HFFc6 (cell line): ENCODE data around the gene CMIP. TPM values are rescaled to one million over a fixed set of nuclear protein-coding genes. Genes with fewer than 3 reads are reported as not detected.
A peak's percentile ranks its signal among the peaks of the same experiment; 100 is the strongest.

Experiments
- DNase-seq: peaks from one replicate; pipeline ENCODE4 v3.0.0-alpha.2; 2018
- H3K27ac Mint-ChIP-seq: 2 replicates; pipeline ENCODE4 v1.8.0; 2020; ENCODE audit warnings: mild to moderate bottlenecking, mixed read lengths
- H3K27me3 Mint-ChIP-seq: 2 replicates; pipeline ENCODE4 v1.8.0; 2021; ENCODE audit warnings: mild to moderate bottlenecking, moderate library complexity, mixed read lengths; ENCODE audit not compliant: insufficient read depth
- H3K36me3 Mint-ChIP-seq: 2 replicates; pipeline ENCODE4 v1.8.0; 2021; ENCODE audit warnings: low read depth, mixed read lengths
- H3K4me1 Mint-ChIP-seq: 2 replicates; pipeline ENCODE4 v1.8.0; 2020; ENCODE audit warnings: low read depth, mixed read lengths
- H3K4me3 Mint-ChIP-seq: 2 replicates; pipeline ENCODE4 v1.8.0; 2020; ENCODE audit warnings: mild to moderate bottlenecking, moderate library complexity, mixed read lengths
- H3K9me3 Mint-ChIP-seq: 2 replicates; pipeline ENCODE4 v1.8.0; 2020; ENCODE audit warnings: mild to moderate bottlenecking, mixed read lengths
- total RNA-seq, 6 experiments: library from RNA; stranded (reverse); fragmentation: NEBNext Ultra II Directional; extraction: Animal tissue kit (Norgen Biotek cat#: 25700); gene quantifications; 2 replicates in 1 of 6; 3 replicates in 5 of 6; pipeline ENCODE4 v1.2.3, GENCODE V29; 2021
- TF ChIP-seq, protein P1 (sequence below): fragments of 200-600 bp; sonication (generic); IDR thresholded peaks from 2 replicates; pipeline ENCODE4 v1.5.0; 2021; ENCODE audit warnings: antibody characterized with exemption, mild to moderate bottlenecking

Gene CMIP
- total RNA-seq, 6 experiments from 2014 or later, result 35.9 to 48.0 (median 43.5) TPM

DNA sequence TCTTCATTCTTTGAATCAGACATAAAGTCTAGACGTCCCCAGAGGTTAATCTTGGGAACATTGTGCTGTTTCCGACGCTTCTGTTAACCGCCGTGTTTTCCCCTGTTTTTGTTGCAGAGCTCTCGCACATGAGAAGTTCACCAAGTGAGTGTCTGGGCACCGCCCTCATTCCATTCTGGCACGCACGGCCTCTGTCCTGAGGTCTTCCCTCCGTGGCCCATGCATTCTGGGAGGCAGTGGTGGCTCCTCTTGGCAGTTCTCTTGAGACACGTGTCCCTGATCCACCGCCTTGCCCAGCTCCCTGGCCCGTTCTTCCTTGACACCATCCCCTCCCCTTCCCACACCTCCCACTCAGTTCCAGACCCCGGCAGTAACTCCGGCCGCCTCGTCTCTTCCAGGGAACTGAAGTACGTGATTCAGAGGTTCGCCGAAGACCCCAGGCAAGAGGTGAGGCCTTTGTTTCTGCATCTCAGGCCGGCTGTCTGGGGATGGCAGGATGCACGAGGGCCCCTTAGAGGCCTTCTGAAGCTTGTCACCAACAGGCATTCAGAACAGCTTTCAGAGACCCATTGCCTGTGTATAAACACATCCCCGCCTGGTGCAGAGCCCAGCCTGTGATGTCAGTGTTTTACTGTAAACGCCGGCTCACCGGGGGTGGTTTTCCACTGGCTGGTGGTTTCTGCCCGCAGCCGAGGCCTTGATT lies 248.6 kb downstream of the CMIP start:
- TF ChIP-seq, protein P1, sequence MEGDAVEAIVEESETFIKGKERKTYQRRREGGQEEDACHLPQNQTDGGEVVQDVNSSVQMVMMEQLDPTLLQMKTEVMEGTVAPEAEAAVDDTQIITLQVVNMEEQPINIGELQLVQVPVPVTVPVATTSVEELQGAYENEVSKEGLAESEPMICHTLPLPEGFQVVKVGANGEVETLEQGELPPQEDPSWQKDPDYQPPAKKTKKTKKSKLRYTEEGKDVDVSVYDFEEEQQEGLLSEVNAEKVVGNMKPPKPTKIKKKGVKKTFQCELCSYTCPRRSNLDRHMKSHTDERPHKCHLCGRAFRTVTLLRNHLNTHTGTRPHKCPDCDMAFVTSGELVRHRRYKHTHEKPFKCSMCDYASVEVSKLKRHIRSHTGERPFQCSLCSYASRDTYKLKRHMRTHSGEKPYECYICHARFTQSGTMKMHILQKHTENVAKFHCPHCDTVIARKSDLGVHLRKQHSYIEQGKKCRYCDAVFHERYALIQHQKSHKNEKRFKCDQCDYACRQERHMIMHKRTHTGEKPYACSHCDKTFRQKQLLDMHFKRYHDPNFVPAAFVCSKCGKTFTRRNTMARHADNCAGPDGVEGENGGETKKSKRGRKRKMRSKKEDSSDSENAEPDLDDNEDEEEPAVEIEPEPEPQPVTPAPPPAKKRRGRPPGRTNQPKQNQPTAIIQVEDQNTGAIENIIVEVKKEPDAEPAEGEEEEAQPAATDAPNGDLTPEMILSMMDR, result no peak

DNA sequence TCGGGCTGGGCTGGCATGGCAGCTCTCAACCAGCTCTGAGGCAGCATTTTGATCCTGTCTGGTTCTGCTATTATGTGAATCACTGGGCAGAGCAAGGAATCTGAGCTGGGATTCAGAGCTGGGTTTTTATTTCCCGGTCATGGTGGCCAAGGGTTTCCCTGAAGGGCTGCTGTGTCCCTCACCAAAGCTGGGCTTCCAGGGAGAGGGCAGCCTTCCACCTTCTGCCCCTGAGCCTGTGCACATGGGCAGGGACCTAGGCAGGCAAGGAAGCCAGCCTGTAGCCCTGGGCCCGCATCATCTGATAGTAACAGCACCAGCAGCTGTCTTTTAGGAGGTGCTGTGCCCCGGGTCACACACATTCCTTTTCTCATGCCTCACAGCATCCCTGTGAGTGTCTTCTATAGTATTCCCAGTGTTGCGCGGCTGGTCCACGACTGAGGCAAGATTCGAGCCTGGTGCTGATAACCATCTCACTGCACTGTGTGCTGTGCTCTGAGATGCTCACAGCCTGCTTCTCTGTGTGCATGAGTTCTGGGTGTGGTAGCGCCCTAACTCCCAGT lies 249.2 kb downstream of the CMIP start:
- peak overlapping the region; percentile 81 for H3K27ac Mint-ChIP-seq
- H3K4me3 Mint-ChIP-seq, result no peak overlapping the region
- H3K4me1 Mint-ChIP-seq, result peaks cover 40% of the 10 kb centered on the region
- TF ChIP-seq, protein P1, result no peak
- peaks cover 2% of the 10 kb centered on the region; the same call in 1 of the 2 replicates for H3K27me3 Mint-ChIP-seq
- peaks cover 16% of the 10 kb centered on the region; the same call in 1 of the 2 replicates for H3K36me3 Mint-ChIP-seq
- DNase-seq, result peak; percentile 21
- no peaks in the 10 kb centered on the region for H3K9me3 Mint-ChIP-seq

More for the DNA sequence above, 248.6 kb downstream of the CMIP start:
- Mint-ChIP-seq H3K4me1 (peaks cover 40% of the 10 kb centered on the region), H3K9me3 (no peaks in the 10 kb centered on the region), H3K36me3 (peaks cover 16% of the 10 kb centered on the region; the same call in 1 of the 2 replicates), H3K4me3 (peak overlapping the region; percentile 51), H3K27ac (peak overlapping the region; percentile 81), H3K27me3 (peaks cover 2% of the 10 kb centered on the region; the same call in 1 of the 2 replicates)
- DNase-seq, result peak; percentile 20

DNA sequence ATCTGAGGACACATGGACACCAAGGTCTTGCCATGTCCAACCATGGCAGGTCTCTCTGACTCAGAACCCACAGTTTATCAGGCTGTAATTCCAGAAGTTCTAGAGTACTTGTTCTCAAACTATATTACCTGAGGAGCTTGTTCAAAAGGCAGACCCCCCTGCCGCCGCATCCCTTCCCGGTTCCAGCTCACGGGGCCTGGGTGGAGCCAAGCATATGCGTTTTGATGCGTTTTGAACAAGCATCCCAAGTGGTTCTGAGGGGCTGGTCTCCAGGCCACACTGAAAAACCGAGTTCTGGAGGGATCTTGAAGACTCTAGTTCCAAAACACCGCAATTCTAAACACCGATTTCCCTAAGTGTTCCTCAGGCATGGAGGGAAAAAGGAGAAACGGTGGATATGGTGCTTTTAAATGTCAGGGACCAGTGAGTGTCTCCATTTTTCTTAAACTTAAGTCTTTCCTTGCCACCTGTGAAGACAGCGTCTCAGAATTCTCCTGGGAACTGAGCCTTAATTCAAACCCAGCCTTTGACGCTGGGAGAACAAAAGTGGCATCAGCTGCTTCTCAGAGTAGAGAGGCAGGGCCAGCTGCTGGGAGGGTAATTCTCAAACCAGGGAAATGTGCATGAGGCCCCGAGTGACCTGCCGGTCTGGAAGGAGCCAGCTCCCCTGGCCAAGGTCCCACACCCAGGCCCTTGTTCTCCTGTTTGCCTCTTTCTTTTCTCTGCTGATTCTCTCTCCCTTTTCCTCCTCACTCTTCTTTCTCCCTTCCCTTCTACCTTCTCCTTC lies 250.1 kb downstream of the CMIP start:
- DNase-seq, result no peak
- Mint-ChIP-seq H3K36me3 (peaks cover 16% of the 10 kb centered on the region; the same call in 1 of the 2 replicates), H3K27ac (peak overlapping the region; percentile 36), H3K4me1 (peaks cover 40% of the 10 kb centered on the region), H3K4me3 (no peak overlapping the region), H3K27me3 (peaks cover 2% of the 10 kb centered on the region; the same call in 1 of the 2 replicates), H3K9me3 (no peaks in the 10 kb centered on the region)
- TF ChIP-seq, protein P1, result no peak

DNA sequence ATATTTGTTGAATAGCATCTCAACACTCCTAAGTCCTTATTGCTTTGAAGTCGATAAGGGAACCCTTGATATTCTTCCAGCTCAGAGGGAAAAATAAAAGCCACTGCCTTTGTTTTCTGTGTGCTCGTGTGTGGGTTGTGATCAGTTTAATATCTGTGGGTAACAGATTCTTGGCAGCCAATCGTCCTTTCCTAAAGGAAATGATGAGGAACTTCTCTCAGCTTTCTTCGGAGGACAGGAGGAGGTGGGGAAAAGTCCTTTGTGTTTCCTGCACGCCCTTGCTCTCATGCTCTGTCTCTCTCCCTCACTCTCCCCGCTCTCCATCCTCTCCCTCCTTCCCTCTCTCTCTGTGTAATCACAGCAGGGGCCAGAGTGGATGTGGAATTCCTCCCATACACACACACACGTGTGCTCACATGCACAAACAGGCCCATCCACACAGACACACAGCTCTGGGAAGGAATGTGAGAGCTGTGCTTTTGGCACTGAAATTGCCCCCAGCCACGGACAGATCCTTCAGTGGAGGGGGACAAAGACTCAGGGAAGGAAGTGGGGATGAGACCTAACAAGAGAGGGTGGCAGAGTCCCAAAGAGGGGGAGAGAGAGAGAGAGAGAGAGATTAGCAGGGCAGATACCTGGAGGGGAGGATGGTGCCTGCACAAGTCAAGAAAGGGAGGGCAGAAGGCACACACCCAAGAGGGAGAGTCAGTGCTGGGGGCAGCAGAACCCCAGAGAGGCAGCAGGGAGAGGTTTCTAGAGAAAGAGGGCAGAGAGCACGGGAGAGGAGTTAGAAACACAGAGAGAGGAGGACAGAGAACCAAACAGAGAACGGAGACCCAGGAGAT lies 250.9 kb downstream of the CMIP start:
- Mint-ChIP-seq H3K4me1 (peaks cover 40% of the 10 kb centered on the region), H3K36me3 (peaks cover 25% of the 10 kb centered on the region; the same call in 1 of the 2 replicates), H3K27ac (peak overlapping the region; percentile 36), H3K27me3 (peaks cover 2% of the 10 kb centered on the region; the same call in 1 of the 2 replicates), H3K4me3 (no peak overlapping the region), H3K9me3 (no peaks in the 10 kb centered on the region)
- no peak for DNase-seq
- TF ChIP-seq, protein P1, result no peak
